ENCODE data around the gene CD47.

Gene CD47

GRCh38 chr3:108008931-108009639, 81.7 kb downstream of the CD47 start:
- no peak for DNase-seq

- DNase-seq: no peak
Observed at GRCh38 chr3:108008106-108008505, 82.7 kb downstream of the CD47 start.

GRCh38 chr3:108006881-108007331, 83.9 kb downstream of the CD47 start:
- no peak for DNase-seq

GRCh38 chr3:108006077-108006771, 84.6 kb downstream of the CD47 start:
- no peak for DNase-seq

- DNase-seq: no peak
Observed at GRCh38 chr3:108004647-108005046, 86.2 kb downstream of the CD47 start.

GRCh38 chr3:108001457-108001856, 89.4 kb downstream of the CD47 start:
- no peak for DNase-seq

- no peak for DNase-seq
Observed at GRCh38 chr3:107999215-107999775, 91.5 kb downstream of the CD47 start.

GRCh38 chr3:107997671-107998070, 93.2 kb downstream of the CD47 start:
- DNase-seq: no peak

- no peak for DNase-seq
Observed at GRCh38 chr3:107995823-107996222, 95.0 kb downstream of the CD47 start.

GRCh38 chr3:107994956-107995715, 95.7 kb downstream of the CD47 start:
- DNase-seq: no peak

GRCh38 chr3:107994181-107994580, 96.7 kb downstream of the CD47 start:
- DNase-seq: no peak

- no peak for DNase-seq
Observed at GRCh38 chr3:107993771-107994170, 97.1 kb downstream of the CD47 start.

Data from NK-92 treated with Interleukin-12 subunit alpha and Interleukin-12 subunit beta, amount 100 ng/mL, for 24 hours (cell line).